GM23338 (cell line): ENCODE data around the gene U2SURP. TPM values are rescaled to one million over a fixed set of nuclear protein-coding genes. Genes with fewer than 3 reads are reported as not detected.

Experiments
- ATAC-seq: fragments of 200-7000 bp; cut with Tn5 transposase; 3 replicates; pipeline ENCODE4 v1.9.1; 2020
- DNase-seq: peaks from one replicate; pipeline ENCODE4 v3.0.0-alpha.2; 2015; ENCODE audit warnings: low spot score
- H2AFZ ChIP-seq: fragments of 200-600 bp; sonication (generic); 2 replicates; pipeline ENCODE4 v1.8.0; 2016; ENCODE audit warnings: antibody characterized with exemption, mild to moderate bottlenecking, moderate library complexity
- H3F3A ChIP-seq: fragments of 200-600 bp; sonication (generic); replicated peaks from 2 replicates; pipeline ENCODE4 v1.8.0; 2017; ENCODE audit warnings: antibody characterized with exemption, mixed run types, low read depth
- H3K27ac ChIP-seq: fragments of 200-600 bp; sonication (generic); 2 replicates; pipeline ENCODE4 v1.6.1; 2016; ENCODE audit warnings: low read depth
- H3K27me3 ChIP-seq: fragments of 200-600 bp; sonication (generic); 2 replicates; pipeline ENCODE4 v1.8.0; 2016; ENCODE audit warnings: mild to moderate bottlenecking, mixed run types, moderate library complexity; ENCODE audit not compliant: insufficient read depth
- H3K36me3 ChIP-seq: fragments of 200-600 bp; sonication (generic); 2 replicates; pipeline ENCODE4 v1.8.0; 2016; ENCODE audit warnings: mild to moderate bottlenecking; ENCODE audit not compliant: insufficient read depth
- H3K4me1 ChIP-seq: fragments of 200-600 bp; sonication (generic); 2 replicates; pipeline ENCODE4 v1.8.0; 2016; ENCODE audit warnings: mild to moderate bottlenecking, moderate library complexity; ENCODE audit not compliant: insufficient read depth
- H3K4me2 ChIP-seq: fragments of 200-600 bp; sonication (generic); 2 replicates; pipeline ENCODE4 v1.7.1; 2017; ENCODE audit warnings: mixed run types
- H3K4me3 ChIP-seq: fragments of 200-600 bp; sonication (generic); 2 replicates; pipeline ENCODE4 v1.6.1; 2016; ENCODE audit warnings: mixed run types
- H3K79me2 ChIP-seq: fragments of 200-600 bp; sonication (generic); replicated peaks from 2 replicates; pipeline ENCODE4 v1.8.0; 2017; ENCODE audit warnings: mild to moderate bottlenecking; ENCODE audit not compliant: insufficient read depth
- H3K9me2 ChIP-seq: fragments of 200-600 bp; sonication (generic); 2 replicates; pipeline ENCODE4 v1.8.0; 2017; ENCODE audit not compliant: insufficient read depth
- H4K20me1 ChIP-seq: fragments of 200-600 bp; sonication (generic); replicated peaks from 2 replicates; pipeline ENCODE4 v1.8.0; 2017; ENCODE audit warnings: mild to moderate bottlenecking; ENCODE audit not compliant: insufficient read depth
- H3K27ac Mint-ChIP-seq: 2 replicates; pipeline ENCODE4 v1.8.0; 2020; ENCODE audit warnings: inconsistent platforms, mild to moderate bottlenecking, moderate library complexity, mixed read lengths
- H3K27me3 Mint-ChIP-seq: 3 replicates; pipeline ENCODE4 v1.8.0; 2022; ENCODE audit warnings: low read depth, mild to moderate bottlenecking, moderate library complexity, mixed read lengths, inconsistent platforms; ENCODE audit not compliant: insufficient read depth, poor library complexity
- H3K36me3 Mint-ChIP-seq: 3 replicates; pipeline ENCODE4 v1.8.0; 2021; ENCODE audit warnings: low read depth, mild to moderate bottlenecking, inconsistent platforms, moderate library complexity, mixed read lengths
- H3K4me1 Mint-ChIP-seq: 3 replicates; pipeline ENCODE4 v1.8.0; 2020; ENCODE audit warnings: mild to moderate bottlenecking, inconsistent platforms, mixed read lengths
- H3K4me3 Mint-ChIP-seq: 3 replicates; pipeline ENCODE4 v1.8.0; 2021; ENCODE audit warnings: moderate library complexity, mild to moderate bottlenecking, inconsistent platforms, mixed read lengths
- H3K9me3 Mint-ChIP-seq: 3 replicates; pipeline ENCODE4 v1.8.0; 2020; ENCODE audit warnings: moderate library complexity, mild to moderate bottlenecking, inconsistent platforms, mixed read lengths
- CREB1 ChIP-seq: fragments of 250-450 bp; sonication (Bioruptor Pico); IDR thresholded peaks from 2 replicates; pipeline ENCODE4 v1.5.0; 2020; ENCODE audit warnings: low read depth, mild to moderate bottlenecking, moderate library complexity
- CTCF ChIP-seq, 2 experiments: fragments of 200-600 bp in 1 of 2; sonication (generic) in 1 of 2; conservative IDR thresholded peaks; 2 replicates each; pipeline versions ENCODE4 v1.5.1 to v1.6.1; 2016 to 2017; ENCODE audit warnings: antibody characterized with exemption in 2 of 2, low read depth in 2 of 2, mild to moderate bottlenecking in 2 of 2, moderate library complexity in 1 of 2
- EZH2 ChIP-seq: fragments of 200-600 bp; sonication (generic); IDR thresholded peaks from one replicate; pipeline ENCODE4 v1.8.0; 2017; ENCODE audit warnings: antibody characterized with exemption, mild to moderate bottlenecking, low read depth; ENCODE audit not compliant: unreplicated experiment
- EZH2phosphoT487 ChIP-seq: fragments of 200-600 bp; sonication (generic); IDR thresholded peaks from one replicate; pipeline ENCODE4 v1.8.1; 2018; ENCODE audit warnings: antibody characterized with exemption; ENCODE audit not compliant: unreplicated experiment
- JUNB ChIP-seq: IDR thresholded peaks from one replicate; pipeline ENCODE4 v1.6.1; 2016; ENCODE audit warnings: antibody characterized with exemption; ENCODE audit not compliant: unreplicated experiment
- NANOG ChIP-seq: IDR thresholded peaks from 2 replicates; pipeline ENCODE4 v1.6.1; 2016; ENCODE audit warnings: antibody characterized with exemption, borderline replicate concordance
- POLR2AphosphoS5 ChIP-seq: IDR thresholded peaks from 2 replicates; pipeline ENCODE4 v1.6.1; 2016; ENCODE audit warnings: antibody characterized with exemption, low read depth
- STAT1 ChIP-seq: IDR thresholded peaks from one replicate; pipeline ENCODE4 v1.6.1; 2016; ENCODE audit warnings: antibody characterized with exemption; ENCODE audit not compliant: unreplicated experiment
- ZNF114 ChIP-seq: fragments of 250-450 bp; sonication (Bioruptor Pico); IDR thresholded peaks from 2 replicates; pipeline ENCODE4 v1.5.0; 2020; ENCODE audit warnings: mild to moderate bottlenecking, moderate library complexity
- ZNF331 ChIP-seq: fragments of 250-450 bp; sonication (Bioruptor Pico); IDR thresholded peaks from 2 replicates; pipeline ENCODE4 v1.5.0; 2020; ENCODE audit warnings: low read depth, mild to moderate bottlenecking, moderate library complexity
- polyA plus RNA-seq: library from polyadenylated mRNA; unstranded; fragments of >200 nt; fragmentation: Nextera tagmentation; extraction: Ambion mirVana; gene quantifications from 2 replicates; pipeline ENCODE4 v1.2.1, GENCODE V29; 2016
- total RNA-seq: library from RNA; depleted of rRNA; stranded (reverse); fragments of >200 nt; shearing (Covaris generic); gene quantifications from 2 replicates; pipeline ENCODE4 v1.2.3, GENCODE V29; 2014
- TF ChIP-seq, protein P1 (sequence below): fragments of 250-450 bp; sonication (Bioruptor Pico); IDR thresholded peaks from 2 replicates; pipeline ENCODE4 v1.5.0; 2020; ENCODE audit warnings: mild to moderate bottlenecking, moderate library complexity
- TF ChIP-seq, protein P2 (sequence below): IDR thresholded peaks from one replicate; pipeline ENCODE4 v1.6.1; 2018; ENCODE audit warnings: antibody characterized with exemption; ENCODE audit not compliant: unreplicated experiment
- TF ChIP-seq, protein P3 (sequence below): IDR thresholded peaks from 2 replicates; pipeline ENCODE4 v1.6.1; 2016; ENCODE audit warnings: antibody characterized with exemption

The U2SURP gene
- total and polyA plus RNA-seq, 2 experiments from 2014 or later: 116 to 372 TPM

DNA sequence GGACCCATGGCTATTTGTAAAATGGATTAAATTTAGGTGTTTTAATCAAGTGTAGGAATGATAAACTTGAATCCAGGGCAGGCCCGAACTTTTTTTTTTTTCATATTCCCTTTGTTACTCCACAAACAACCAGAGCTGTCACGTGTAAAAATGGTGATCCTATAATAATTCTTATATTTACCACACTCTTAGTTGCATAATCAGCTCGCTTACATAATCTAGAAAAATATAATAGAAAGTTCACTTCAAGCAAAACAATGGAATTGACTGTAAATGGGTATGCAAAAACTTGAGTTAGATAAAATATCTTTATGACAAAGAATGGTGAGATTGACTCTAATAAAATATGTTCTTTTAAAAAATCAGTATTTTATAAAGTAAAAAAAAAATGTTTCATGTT, 35.8 kb upstream of the U2SURP start:
- no peak overlapping the region for H3K27ac ChIP-seq
- peaks cover 5% of the 10 kb centered on the region; the same call in 1 of the 2 replicates for H3F3A ChIP-seq
- no peak overlapping the region for H3K4me2 ChIP-seq
- no peak overlapping the region for H2AFZ ChIP-seq
- Mint-ChIP-seq H3K4me1 (peaks cover 19% of the 10 kb centered on the region), H3K27me3 (peaks cover 28% of the 10 kb centered on the region), H3K4me3 (no peak overlapping the region), H3K27ac (no peak overlapping the region), H3K9me3 (peaks cover 4% of the 10 kb centered on the region; the same call in 2 of the 3 replicates), H3K36me3 (peaks cover 15% of the 10 kb centered on the region; the same call in 2 of the 3 replicates)
- H3K36me3 ChIP-seq: no peaks in the 10 kb centered on the region
- DNase-seq: no peak
- H4K20me1 ChIP-seq: 0 out of 2 replicates have a peak, but pooled peaks cover 3% of the 10 kb centered on the region
- H3K79me2 ChIP-seq: no peaks in the 10 kb centered on the region
- no peak for ATAC-seq
- TF ChIP-seq JUNB (no peak), ZNF331 (CRISPR knock-in tag) (no peak), POLR2AphosphoS5 (no peak), NANOG (no peak), CTCF (conservative IDR thresholded peaks at IDR 0.05; ENCODE audit: low read depth in 2 of 2) (no peak), EZH2 (no peak), STAT1 (no peak), EZH2phosphoT487 (no peak), CREB1 (CRISPR knock-in tag) (no peak), ZNF114 (CRISPR knock-in tag) (no peak)
- TF ChIP-seq, protein P1, sequence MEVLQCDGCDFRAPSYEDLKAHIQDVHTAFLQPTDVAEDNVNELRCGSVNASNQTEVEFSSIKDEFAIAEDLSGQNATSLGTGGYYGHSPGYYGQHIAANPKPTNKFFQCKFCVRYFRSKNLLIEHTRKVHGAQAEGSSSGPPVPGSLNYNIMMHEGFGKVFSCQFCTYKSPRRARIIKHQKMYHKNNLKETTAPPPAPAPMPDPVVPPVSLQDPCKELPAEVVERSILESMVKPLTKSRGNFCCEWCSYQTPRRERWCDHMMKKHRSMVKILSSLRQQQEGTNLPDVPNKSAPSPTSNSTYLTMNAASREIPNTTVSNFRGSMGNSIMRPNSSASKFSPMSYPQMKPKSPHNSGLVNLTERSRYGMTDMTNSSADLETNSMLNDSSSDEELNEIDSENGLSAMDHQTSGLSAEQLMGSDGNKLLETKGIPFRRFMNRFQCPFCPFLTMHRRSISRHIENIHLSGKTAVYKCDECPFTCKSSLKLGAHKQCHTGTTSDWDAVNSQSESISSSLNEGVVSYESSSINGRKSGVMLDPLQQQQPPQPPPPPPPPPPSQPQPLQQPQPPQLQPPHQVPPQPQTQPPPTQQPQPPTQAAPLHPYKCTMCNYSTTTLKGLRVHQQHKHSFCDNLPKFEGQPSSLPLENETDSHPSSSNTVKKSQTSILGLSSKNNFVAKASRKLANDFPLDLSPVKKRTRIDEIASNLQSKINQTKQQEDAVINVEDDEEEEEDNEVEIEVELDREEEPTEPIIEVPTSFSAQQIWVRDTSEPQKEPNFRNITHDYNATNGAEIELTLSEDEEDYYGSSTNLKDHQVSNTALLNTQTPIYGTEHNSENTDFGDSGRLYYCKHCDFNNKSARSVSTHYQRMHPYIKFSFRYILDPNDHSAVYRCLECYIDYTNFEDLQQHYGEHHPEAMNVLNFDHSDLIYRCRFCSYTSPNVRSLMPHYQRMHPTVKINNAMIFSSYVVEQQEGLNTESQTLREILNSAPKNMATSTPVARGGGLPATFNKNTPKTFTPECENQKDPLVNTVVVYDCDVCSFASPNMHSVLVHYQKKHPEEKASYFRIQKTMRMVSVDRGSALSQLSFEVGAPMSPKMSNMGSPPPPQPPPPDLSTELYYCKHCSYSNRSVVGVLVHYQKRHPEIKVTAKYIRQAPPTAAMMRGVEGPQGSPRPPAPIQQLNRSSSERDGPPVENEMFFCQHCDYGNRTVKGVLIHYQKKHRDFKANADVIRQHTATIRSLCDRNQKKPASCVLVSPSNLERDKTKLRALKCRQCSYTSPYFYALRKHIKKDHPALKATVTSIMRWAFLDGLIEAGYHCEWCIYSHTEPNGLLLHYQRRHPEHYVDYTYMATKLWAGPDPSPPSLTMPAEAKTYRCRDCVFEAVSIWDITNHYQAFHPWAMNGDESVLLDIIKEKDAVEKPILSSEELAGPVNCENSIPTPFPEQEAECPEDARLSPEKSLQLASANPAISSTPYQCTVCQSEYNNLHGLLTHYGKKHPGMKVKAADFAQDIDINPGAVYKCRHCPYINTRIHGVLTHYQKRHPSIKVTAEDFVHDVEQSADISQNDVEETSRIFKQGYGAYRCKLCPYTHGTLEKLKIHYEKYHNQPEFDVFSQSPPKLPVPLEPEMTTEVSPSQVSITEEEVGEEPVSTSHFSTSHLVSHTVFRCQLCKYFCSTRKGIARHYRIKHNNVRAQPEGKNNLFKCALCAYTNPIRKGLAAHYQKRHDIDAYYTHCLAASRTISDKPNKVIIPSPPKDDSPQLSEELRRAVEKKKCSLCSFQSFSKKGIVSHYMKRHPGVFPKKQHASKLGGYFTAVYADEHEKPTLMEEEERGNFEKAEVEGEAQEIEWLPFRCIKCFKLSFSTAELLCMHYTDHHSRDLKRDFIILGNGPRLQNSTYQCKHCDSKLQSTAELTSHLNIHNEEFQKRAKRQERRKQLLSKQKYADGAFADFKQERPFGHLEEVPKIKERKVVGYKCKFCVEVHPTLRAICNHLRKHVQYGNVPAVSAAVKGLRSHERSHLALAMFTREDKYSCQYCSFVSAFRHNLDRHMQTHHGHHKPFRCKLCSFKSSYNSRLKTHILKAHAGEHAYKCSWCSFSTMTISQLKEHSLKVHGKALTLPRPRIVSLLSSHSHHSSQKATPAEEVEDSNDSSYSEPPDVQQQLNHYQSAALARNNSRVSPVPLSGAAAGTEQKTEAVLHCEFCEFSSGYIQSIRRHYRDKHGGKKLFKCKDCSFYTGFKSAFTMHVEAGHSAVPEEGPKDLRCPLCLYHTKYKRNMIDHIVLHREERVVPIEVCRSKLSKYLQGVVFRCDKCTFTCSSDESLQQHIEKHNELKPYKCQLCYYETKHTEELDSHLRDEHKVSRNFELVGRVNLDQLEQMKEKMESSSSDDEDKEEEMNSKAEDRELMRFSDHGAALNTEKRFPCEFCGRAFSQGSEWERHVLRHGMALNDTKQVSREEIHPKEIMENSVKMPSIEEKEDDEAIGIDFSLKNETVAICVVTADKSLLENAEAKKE (CRISPR knock-in tag): no peak
- TF ChIP-seq, protein P2, sequence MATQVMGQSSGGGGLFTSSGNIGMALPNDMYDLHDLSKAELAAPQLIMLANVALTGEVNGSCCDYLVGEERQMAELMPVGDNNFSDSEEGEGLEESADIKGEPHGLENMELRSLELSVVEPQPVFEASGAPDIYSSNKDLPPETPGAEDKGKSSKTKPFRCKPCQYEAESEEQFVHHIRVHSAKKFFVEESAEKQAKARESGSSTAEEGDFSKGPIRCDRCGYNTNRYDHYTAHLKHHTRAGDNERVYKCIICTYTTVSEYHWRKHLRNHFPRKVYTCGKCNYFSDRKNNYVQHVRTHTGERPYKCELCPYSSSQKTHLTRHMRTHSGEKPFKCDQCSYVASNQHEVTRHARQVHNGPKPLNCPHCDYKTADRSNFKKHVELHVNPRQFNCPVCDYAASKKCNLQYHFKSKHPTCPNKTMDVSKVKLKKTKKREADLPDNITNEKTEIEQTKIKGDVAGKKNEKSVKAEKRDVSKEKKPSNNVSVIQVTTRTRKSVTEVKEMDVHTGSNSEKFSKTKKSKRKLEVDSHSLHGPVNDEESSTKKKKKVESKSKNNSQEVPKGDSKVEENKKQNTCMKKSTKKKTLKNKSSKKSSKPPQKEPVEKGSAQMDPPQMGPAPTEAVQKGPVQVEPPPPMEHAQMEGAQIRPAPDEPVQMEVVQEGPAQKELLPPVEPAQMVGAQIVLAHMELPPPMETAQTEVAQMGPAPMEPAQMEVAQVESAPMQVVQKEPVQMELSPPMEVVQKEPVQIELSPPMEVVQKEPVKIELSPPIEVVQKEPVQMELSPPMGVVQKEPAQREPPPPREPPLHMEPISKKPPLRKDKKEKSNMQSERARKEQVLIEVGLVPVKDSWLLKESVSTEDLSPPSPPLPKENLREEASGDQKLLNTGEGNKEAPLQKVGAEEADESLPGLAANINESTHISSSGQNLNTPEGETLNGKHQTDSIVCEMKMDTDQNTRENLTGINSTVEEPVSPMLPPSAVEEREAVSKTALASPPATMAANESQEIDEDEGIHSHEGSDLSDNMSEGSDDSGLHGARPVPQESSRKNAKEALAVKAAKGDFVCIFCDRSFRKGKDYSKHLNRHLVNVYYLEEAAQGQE: no peak
- TF ChIP-seq, protein P3, sequence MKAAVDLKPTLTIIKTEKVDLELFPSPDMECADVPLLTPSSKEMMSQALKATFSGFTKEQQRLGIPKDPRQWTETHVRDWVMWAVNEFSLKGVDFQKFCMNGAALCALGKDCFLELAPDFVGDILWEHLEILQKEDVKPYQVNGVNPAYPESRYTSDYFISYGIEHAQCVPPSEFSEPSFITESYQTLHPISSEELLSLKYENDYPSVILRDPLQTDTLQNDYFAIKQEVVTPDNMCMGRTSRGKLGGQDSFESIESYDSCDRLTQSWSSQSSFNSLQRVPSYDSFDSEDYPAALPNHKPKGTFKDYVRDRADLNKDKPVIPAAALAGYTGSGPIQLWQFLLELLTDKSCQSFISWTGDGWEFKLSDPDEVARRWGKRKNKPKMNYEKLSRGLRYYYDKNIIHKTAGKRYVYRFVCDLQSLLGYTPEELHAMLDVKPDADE: no peak
- peaks cover 3% of the 10 kb centered on the region; the same call in 1 of the 2 replicates for H3K4me1 ChIP-seq
- H3K4me3 ChIP-seq: no peak overlapping the region
- H3K27me3 ChIP-seq: peaks cover 45% of the 10 kb centered on the region
- no peaks in the 10 kb centered on the region for H3K9me2 ChIP-seq
